ENCODE results near the gene ZNF217.
"Not testable (repeated sequence)": the region's sequence is repeated elsewhere in the genome, so short reads cannot be mapped to it uniquely, and the experiment has no call there.

Gene ZNF217

GRCh38 chr20:53569606-53570307 lies 23.9 kb downstream of the ZNF217 start:
- Histone ChIP-seq H3K36me3 (ENCODE audit: insufficient read depth, insufficient read length, low read length) (peaks cover 79% of the 10 kb centered on the region), H3K4me1 (ENCODE audit: insufficient read depth, insufficient read length) (no peaks in the 10 kb centered on the region), H3K27me3 (ENCODE audit: insufficient read depth, insufficient read length) (no peaks in the 10 kb centered on the region), H3K4me3 (ENCODE audit: insufficient read length, low read depth) (no peak overlapping the region), H3K9ac (ENCODE audit: insufficient read length, low read depth) (no peak overlapping the region), H3K9me3 (ENCODE audit: insufficient read depth, low read length) (no peaks in the 10 kb centered on the region)
- TF ChIP-seq SUZ12 (IDR thresholded peaks at IDR 0.05; ENCODE audit: extremely low read depth, insufficient read depth, insufficient read length) (no peak), ZNF274 (IDR thresholded peaks at IDR 0.05; ENCODE audit: low read depth, low read length) (no peak), YY1 (IDR thresholded peaks at IDR 0.05; ENCODE audit: insufficient read depth, insufficient read length) (no peak)
- DNase-seq (ENCODE audit: low read depth, low spot score): no peak

- H3K27me3 ChIP-seq (ENCODE audit: insufficient read depth, insufficient read length): no peaks in the 10 kb centered on the region
- DNase-seq (ENCODE audit: low read depth, low spot score): no peak
- no peak overlapping the region for H3K9ac ChIP-seq (ENCODE audit: insufficient read length, low read depth)
- H3K4me3 ChIP-seq (ENCODE audit: insufficient read length, low read depth): no peak overlapping the region
- TF ChIP-seq YY1 (IDR thresholded peaks at IDR 0.05; ENCODE audit: insufficient read depth, insufficient read length) (no peak), SUZ12 (IDR thresholded peaks at IDR 0.05; ENCODE audit: extremely low read depth, insufficient read depth, insufficient read length) (no peak), ZNF274 (IDR thresholded peaks at IDR 0.05; ENCODE audit: low read depth, low read length) (no peak)
- peaks cover 72% of the 10 kb centered on the region for H3K36me3 ChIP-seq (ENCODE audit: insufficient read depth, insufficient read length, low read length)
- H3K9me3 ChIP-seq (ENCODE audit: insufficient read depth, low read length): no peaks in the 10 kb centered on the region
- no peaks in the 10 kb centered on the region for H3K4me1 ChIP-seq (ENCODE audit: insufficient read depth, insufficient read length)
Observed at GRCh38 chr20:53569005-53569404, 24.6 kb downstream of the ZNF217 start.

GRCh38 chr20:53568351-53568750 lies 25.3 kb downstream of the ZNF217 start:
- Histone ChIP-seq H3K27me3 (ENCODE audit: insufficient read depth, insufficient read length) (no peaks in the 10 kb centered on the region), H3K4me1 (ENCODE audit: insufficient read depth, insufficient read length) (no peaks in the 10 kb centered on the region), H3K9ac (ENCODE audit: insufficient read length, low read depth) (no peak overlapping the region), H3K9me3 (ENCODE audit: insufficient read depth, low read length) (no peaks in the 10 kb centered on the region), H3K4me3 (ENCODE audit: insufficient read length, low read depth) (no peak overlapping the region), H3K36me3 (ENCODE audit: insufficient read depth, insufficient read length, low read length) (peaks cover 65% of the 10 kb centered on the region)
- DNase-seq (ENCODE audit: low read depth, low spot score): no peak
- TF ChIP-seq YY1 (IDR thresholded peaks at IDR 0.05; ENCODE audit: insufficient read depth, insufficient read length): no peak
- TF ChIP-seq SUZ12 (IDR thresholded peaks at IDR 0.05; ENCODE audit: extremely low read depth, insufficient read depth, insufficient read length): no peak
- no peak for TF ChIP-seq ZNF274 (IDR thresholded peaks at IDR 0.05; ENCODE audit: low read depth, low read length)

DNA sequence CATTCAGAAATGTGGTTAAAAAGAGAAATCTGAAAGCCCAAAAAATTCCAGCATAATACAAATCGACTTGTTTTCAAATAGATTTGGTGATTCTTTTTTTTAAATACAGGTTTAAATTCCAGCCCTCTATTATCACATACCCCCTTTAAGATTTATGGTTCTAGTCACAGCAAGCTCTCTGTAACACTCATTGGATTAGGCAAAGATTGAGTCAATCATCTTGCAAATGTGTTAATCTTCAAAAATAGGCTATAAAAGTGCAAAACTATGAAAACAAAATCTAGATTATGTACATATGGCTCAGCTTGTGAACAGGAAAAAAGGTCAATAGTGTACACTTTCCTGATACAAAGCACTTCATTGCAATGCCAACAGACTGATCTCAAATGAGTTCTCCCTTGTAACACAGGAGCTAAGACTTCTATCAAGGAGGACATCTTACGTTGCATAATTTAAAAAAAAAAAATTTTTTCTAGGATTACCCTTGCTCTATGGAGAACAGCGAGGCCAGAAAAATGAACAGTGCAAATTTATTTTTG lies 26.2 kb downstream of the ZNF217 start:
- Histone ChIP-seq H3K4me3 (ENCODE audit: insufficient read length, low read depth) (no peak overlapping the region), H3K36me3 (ENCODE audit: insufficient read depth, insufficient read length, low read length) (peaks cover 56% of the 10 kb centered on the region), H3K27me3 (ENCODE audit: insufficient read depth, insufficient read length) (no peaks in the 10 kb centered on the region), H3K9ac (ENCODE audit: insufficient read length, low read depth) (no peak overlapping the region), H3K9me3 (ENCODE audit: insufficient read depth, low read length) (no peaks in the 10 kb centered on the region), H3K4me1 (ENCODE audit: insufficient read depth, insufficient read length) (no peaks in the 10 kb centered on the region)
- TF ChIP-seq SUZ12 (IDR thresholded peaks at IDR 0.05; ENCODE audit: extremely low read depth, insufficient read depth, insufficient read length) (no peak), ZNF274 (IDR thresholded peaks at IDR 0.05; ENCODE audit: low read depth, low read length) (no peak), YY1 (IDR thresholded peaks at IDR 0.05; ENCODE audit: insufficient read depth, insufficient read length) (no peak)
- DNase-seq (ENCODE audit: low read depth, low spot score): no peak

DNA sequence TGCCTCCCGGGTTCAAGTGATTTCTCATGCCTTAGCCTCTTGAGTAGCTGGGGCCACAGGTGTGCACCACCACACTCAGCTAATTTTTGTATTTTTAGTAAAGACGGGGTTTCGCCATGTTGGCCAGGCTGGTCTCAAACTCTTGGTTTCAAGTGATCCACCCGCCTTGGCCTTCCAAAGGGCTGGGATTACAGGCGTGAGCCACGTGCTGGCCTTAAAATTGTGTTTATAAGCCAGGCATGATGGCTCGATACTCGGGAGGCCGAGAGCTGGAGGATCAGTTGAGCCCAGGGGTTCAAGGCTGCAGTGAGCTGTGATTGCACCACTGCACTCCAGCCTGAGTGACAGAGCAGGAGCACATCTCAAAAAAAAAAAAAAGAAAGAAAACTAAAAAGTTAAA lies 27.0 kb downstream of the ZNF217 start:
- H3K27me3 ChIP-seq (ENCODE audit: insufficient read depth, insufficient read length): not testable (repeated sequence)

DNA sequence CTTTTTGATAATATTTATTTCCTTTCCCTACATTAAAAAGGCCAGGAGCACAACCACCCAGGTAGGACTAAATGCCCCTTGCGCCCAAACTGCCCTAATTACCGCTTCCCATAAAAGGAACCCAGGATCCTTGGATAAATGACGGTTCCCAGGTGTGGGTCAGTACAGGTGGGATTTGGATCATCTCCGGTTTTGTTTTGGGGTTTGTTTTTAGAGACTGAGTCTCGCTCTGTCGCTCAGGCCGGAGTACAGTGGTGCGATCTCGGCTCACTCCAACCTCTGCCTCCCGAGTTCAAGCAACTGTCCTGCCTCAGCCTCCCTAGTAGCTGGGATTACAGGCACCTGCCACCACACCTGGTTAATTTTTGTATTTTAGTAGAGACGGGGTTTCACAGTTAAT lies 28.4 kb downstream of the ZNF217 start:
- Histone ChIP-seq H3K36me3 (ENCODE audit: insufficient read depth, insufficient read length, low read length) (peaks cover 36% of the 10 kb centered on the region), H3K4me1 (ENCODE audit: insufficient read depth, insufficient read length) (no peaks in the 10 kb centered on the region), H3K4me3 (ENCODE audit: insufficient read length, low read depth) (no peak overlapping the region), H3K9ac (ENCODE audit: insufficient read length, low read depth) (no peak overlapping the region), H3K27me3 (ENCODE audit: insufficient read depth, insufficient read length) (no peaks in the 10 kb centered on the region), H3K9me3 (ENCODE audit: insufficient read depth, low read length) (no peaks in the 10 kb centered on the region)
- DNase-seq (ENCODE audit: low read depth, low spot score): no peak
- TF ChIP-seq SUZ12 (IDR thresholded peaks at IDR 0.05; ENCODE audit: extremely low read depth, insufficient read depth, insufficient read length) (no peak), YY1 (IDR thresholded peaks at IDR 0.05; ENCODE audit: insufficient read depth, insufficient read length) (no peak), ZNF274 (IDR thresholded peaks at IDR 0.05; ENCODE audit: low read depth, low read length) (no peak)

More for the DNA sequence above, 27.0 kb downstream of the ZNF217 start:
- H3K9ac ChIP-seq (ENCODE audit: insufficient read length, low read depth); H3K4me3 ChIP-seq (ENCODE audit: insufficient read length, low read depth); DNase-seq (ENCODE audit: low read depth, low spot score); H3K4me1 ChIP-seq (ENCODE audit: insufficient read depth, insufficient read length); H3K9me3 ChIP-seq (ENCODE audit: insufficient read depth, low read length): not testable (repeated sequence)
- peaks cover 48% of the 10 kb centered on the region for H3K36me3 ChIP-seq (ENCODE audit: insufficient read depth, insufficient read length, low read length)

DNA sequence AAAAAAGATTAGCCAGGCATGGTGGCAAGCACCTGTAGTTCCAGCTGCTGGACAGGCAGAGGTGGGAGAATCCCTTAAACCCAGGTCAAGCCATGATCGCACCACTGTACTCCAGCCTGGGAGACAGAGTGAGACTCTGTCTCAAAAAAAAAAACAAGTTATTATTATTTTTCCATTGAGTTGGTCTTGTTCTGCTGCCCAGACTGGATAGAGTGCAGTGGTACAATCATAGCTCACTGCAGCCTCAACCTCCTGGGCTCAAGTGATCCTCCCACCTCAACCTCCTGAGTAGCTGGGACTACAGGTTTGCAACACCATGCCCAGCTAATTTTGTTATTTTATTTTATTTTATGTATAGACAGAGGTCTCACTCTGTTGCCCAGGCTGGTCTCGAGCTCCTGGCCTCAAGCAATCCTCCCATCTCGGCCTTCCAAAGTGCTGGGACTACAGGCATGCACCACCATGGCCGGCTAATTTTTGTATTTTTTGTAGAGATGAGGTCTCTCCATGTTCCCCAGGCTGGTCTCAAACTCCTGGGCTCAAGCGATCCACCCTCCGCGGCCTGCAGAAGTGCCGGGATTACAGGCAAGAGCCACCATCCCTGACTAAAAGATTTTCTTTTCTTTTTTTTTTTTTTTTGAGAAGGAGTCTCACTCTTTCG lies 31.4 kb downstream of the ZNF217 start:
- H3K36me3 ChIP-seq (ENCODE audit: insufficient read depth, insufficient read length, low read length): peaks cover 13% of the 10 kb centered on the region
- not testable (repeated sequence) for H3K4me3 ChIP-seq (ENCODE audit: insufficient read length, low read depth); DNase-seq (ENCODE audit: low read depth, low spot score); H3K9ac ChIP-seq (ENCODE audit: insufficient read length, low read depth); H3K9me3 ChIP-seq (ENCODE audit: insufficient read depth, low read length); H3K4me1 ChIP-seq (ENCODE audit: insufficient read depth, insufficient read length); H3K27me3 ChIP-seq (ENCODE audit: insufficient read depth, insufficient read length)

Measured in NT2/D1 (cell line).